HFF-Myc (cell line): Measurements from ENCODE around the gene LDLR.
"Not testable (repeated sequence)": the region's sequence is repeated elsewhere in the genome, so short reads cannot be mapped to it uniquely, and the experiment has no call there.

Experiments used
- DNase-seq: peaks from one replicate; pipeline ENCODE4 v3.0.0-alpha.2; 2011; ENCODE audit warnings: low read depth; ENCODE audit errors: extremely low read depth
- H3K4me3 ChIP-seq: replicated peaks from 2 replicates; pipeline ENCODE4 v1.5.1; 2011; ENCODE audit warnings: low read depth, mild to moderate bottlenecking, control low read depth, low read length
- CTCF ChIP-seq: IDR thresholded peaks from 2 replicates; pipeline ENCODE4 v1.5.1; 2012; ENCODE audit warnings: mild to moderate bottlenecking, low read depth, low read length, control low read depth; ENCODE audit errors: missing control alignments

LDLR gene

GRCh38 chr19:11094520-11094894 lies 5.2 kb downstream of the LDLR start:
- TF ChIP-seq CTCF, result no peak
- H3K4me3 ChIP-seq, result peak overlapping the region; percentile 9
- no peak for DNase-seq

- DNase-seq, result no peak
- TF ChIP-seq CTCF, result no peak
- H3K4me3 ChIP-seq, result no peak overlapping the region
These were observed 7.1 kb downstream of the LDLR start for GRCh38 chr19:11096210-11096841.

- DNase-seq, H3K4me3 ChIP-seq: not testable (repeated sequence)
These were observed 8.1 kb downstream of the LDLR start for GRCh38 chr19:11097367-11097766.

- DNase-seq, result no peak
- TF ChIP-seq CTCF, result no peak
- no peak overlapping the region for H3K4me3 ChIP-seq
These were observed 9.1 kb downstream of the LDLR start for GRCh38 chr19:11098327-11098726.

- no peak overlapping the region for H3K4me3 ChIP-seq
- DNase-seq, result no peak
- TF ChIP-seq CTCF, result no peak
These were observed 9.6 kb downstream of the LDLR start for GRCh38 chr19:11098861-11099260.

GRCh38 chr19:11100049-11100448 lies 10.8 kb downstream of the LDLR start:
- no peak overlapping the region for H3K4me3 ChIP-seq
- TF ChIP-seq CTCF, result no peak
- no peak for DNase-seq

GRCh38 chr19:11101057-11101456 lies 11.8 kb downstream of the LDLR start:
- DNase-seq, result no peak
- no peak overlapping the region for H3K4me3 ChIP-seq
- no peak for TF ChIP-seq CTCF
